Large intestine (tissue), 3 donors: ENCODE results near the gene C1QTNF2. TPM values are rescaled to one million over a fixed set of nuclear protein-coding genes. Genes with fewer than 3 reads are reported as not detected.

ENCODE experiments used
- DNase-seq, 2 donors: peaks; one replicate each; pipeline versions ENCODE4 v3.0.0 to v3.0.0-alpha.2; 2013
- H3K27ac ChIP-seq: one replicate; pipeline ENCODE4 v1.5.1; 2013; ENCODE audit warnings: low read length
- H3K27me3 ChIP-seq: 2 replicates; pipeline ENCODE4 v1.6.1; 2013; ENCODE audit warnings: low read length; ENCODE audit not compliant: control insufficient read depth, insufficient read depth
- H3K36me3 ChIP-seq: 2 replicates; pipeline ENCODE4 v1.6.1; 2013; ENCODE audit warnings: low read length; ENCODE audit not compliant: control insufficient read depth, insufficient read depth
- H3K4me1 ChIP-seq: one replicate; pipeline ENCODE4 v1.6.1; 2013; ENCODE audit warnings: low read length; ENCODE audit not compliant: control insufficient read depth, insufficient read depth
- H3K4me3 ChIP-seq: one replicate; pipeline ENCODE4 v1.5.1; 2013; ENCODE audit warnings: low read length
- H3K9me3 ChIP-seq: one replicate; pipeline ENCODE4 v1.6.1; 2013; ENCODE audit warnings: mild to moderate bottlenecking, low read depth, low read length, moderate library complexity; ENCODE audit not compliant: control insufficient read depth
- WGBS: methylation state at CpG from one replicate; pipeline ENCODE4 v1.1.5; 2013; ENCODE audit warnings: low lambda C conversion rate; ENCODE audit not compliant: insufficient coverage; 5-methylcytosine and 5-hydroxymethylcytosine counted together
- polyA plus RNA-seq: library from polyadenylated mRNA; unstranded; fragments of 120-200 nt; gene quantifications from one replicate; pipeline ENCODE4 v1.2.1, GENCODE V29; 2013

The C1QTNF2 gene
- polyA plus RNA-seq, 1 donor = 3.1 TPM

- no CpG with 5 or more reads among the region's 8 CpGs for WGBS
- Histone ChIP-seq H3K27me3 (no peaks in the 10 kb centered on the region), H3K4me3 (no peak overlapping the region), H3K36me3 (no peaks in the 10 kb centered on the region), H3K27ac (no peak overlapping the region), H3K9me3 (peaks cover 16% of the 10 kb centered on the region), H3K4me1 (no peaks in the 10 kb centered on the region)
- no peak for DNase-seq
Measured at GRCh38 chr5:160390787-160391696, 20.6 kb upstream of the C1QTNF2 start.

GRCh38 chr5:160387445-160387844 is 17.0 kb upstream of the C1QTNF2 start:
- Histone ChIP-seq H3K27me3 (no peaks in the 10 kb centered on the region), H3K9me3 (peaks cover 16% of the 10 kb centered on the region), H3K36me3 (no peaks in the 10 kb centered on the region), H3K27ac (no peak overlapping the region), H3K4me3 (no peak overlapping the region), H3K4me1 (no peaks in the 10 kb centered on the region)
- no peak for DNase-seq
- WGBS = no CpG with 5 or more reads among the region's 1 CpG

- no peaks in the 10 kb centered on the region for H3K36me3 ChIP-seq
- H3K27ac ChIP-seq = no peak overlapping the region
- no peak for DNase-seq
- no peaks in the 10 kb centered on the region for H3K4me1 ChIP-seq
- no peak overlapping the region for H3K4me3 ChIP-seq
- no peaks in the 10 kb centered on the region for H3K27me3 ChIP-seq
- peaks cover 16% of the 10 kb centered on the region for H3K9me3 ChIP-seq
Measured at GRCh38 chr5:160385496-160385895, 15.1 kb upstream of the C1QTNF2 start.

GRCh38 chr5:160384681-160385080 is 14.3 kb upstream of the C1QTNF2 start:
- H3K9me3 ChIP-seq = peaks cover 16% of the 10 kb centered on the region
- H3K4me3 ChIP-seq = no peak overlapping the region
- H3K27me3 ChIP-seq = no peaks in the 10 kb centered on the region
- no peak overlapping the region for H3K27ac ChIP-seq
- no peak for DNase-seq
- no peaks in the 10 kb centered on the region for H3K4me1 ChIP-seq
- no peaks in the 10 kb centered on the region for H3K36me3 ChIP-seq
- WGBS = no CpG with 5 or more reads among the region's 1 CpG

- Histone ChIP-seq H3K4me1 (no peaks in the 10 kb centered on the region), H3K27ac (no peak overlapping the region), H3K4me3 (no peak overlapping the region), H3K36me3 (no peaks in the 10 kb centered on the region), H3K9me3 (peaks cover 7% of the 10 kb centered on the region), H3K27me3 (no peaks in the 10 kb centered on the region)
- DNase-seq = no peak
- WGBS = no CpG with 5 or more reads among the region's 3 CpGs
Measured at GRCh38 chr5:160382346-160382745, 11.9 kb upstream of the C1QTNF2 start.

GRCh38 chr5:160380041-160380440 is 9.6 kb upstream of the C1QTNF2 start:
- H3K27me3 ChIP-seq = peaks cover 2% of the 10 kb centered on the region
- WGBS = no CpG with 5 or more reads among the region's 2 CpGs
- DNase-seq = no peak
- no peaks in the 10 kb centered on the region for H3K36me3 ChIP-seq
- H3K4me3 ChIP-seq = no peak overlapping the region
- no peaks in the 10 kb centered on the region for H3K9me3 ChIP-seq
- no peak overlapping the region for H3K27ac ChIP-seq
- H3K4me1 ChIP-seq = no peaks in the 10 kb centered on the region

- Histone ChIP-seq H3K36me3 (no peaks in the 10 kb centered on the region), H3K9me3 (no peaks in the 10 kb centered on the region), H3K27me3 (peaks cover 2% of the 10 kb centered on the region), H3K4me3 (no peak overlapping the region), H3K27ac (no peak overlapping the region), H3K4me1 (no peaks in the 10 kb centered on the region)
- 50% methylated on average over 2 of the region's 4 CpGs for WGBS
- no peak for DNase-seq
Measured at GRCh38 chr5:160379511-160379910, 9.1 kb upstream of the C1QTNF2 start.

- WGBS = 60% methylated on average over 1 of the region's 2 CpGs
- DNase-seq = no peak
Measured at GRCh38 chr5:160378330-160378729, 7.9 kb upstream of the C1QTNF2 start.

GRCh38 chr5:160377651-160378050 is 7.2 kb upstream of the C1QTNF2 start:
- Histone ChIP-seq H3K27ac (no peak overlapping the region), H3K4me1 (no peaks in the 10 kb centered on the region), H3K27me3 (peaks cover 2% of the 10 kb centered on the region), H3K36me3 (no peaks in the 10 kb centered on the region), H3K4me3 (no peak overlapping the region), H3K9me3 (no peaks in the 10 kb centered on the region)
- WGBS = no CpG with 5 or more reads among the region's 5 CpGs
- no peak for DNase-seq

More at GRCh38 chr5:160378330-160378729, 7.9 kb upstream of the C1QTNF2 start:
- no peaks in the 10 kb centered on the region for H3K36me3 ChIP-seq
- no peaks in the 10 kb centered on the region for H3K4me1 ChIP-seq
- no peaks in the 10 kb centered on the region for H3K9me3 ChIP-seq
- H3K27me3 ChIP-seq = peaks cover 2% of the 10 kb centered on the region
- H3K27ac ChIP-seq = no peak overlapping the region
- H3K4me3 ChIP-seq = no peak overlapping the region

GRCh38 chr5:160376416-160376815 is 6.0 kb upstream of the C1QTNF2 start:
- Histone ChIP-seq H3K27me3 (peaks cover 2% of the 10 kb centered on the region), H3K9me3 (no peaks in the 10 kb centered on the region), H3K36me3 (no peaks in the 10 kb centered on the region), H3K27ac (no peak overlapping the region), H3K4me3 (no peak overlapping the region), H3K4me1 (no peaks in the 10 kb centered on the region)
- no peak for DNase-seq

GRCh38 chr5:160375701-160376100 is 5.3 kb upstream of the C1QTNF2 start:
- H3K9me3 ChIP-seq = no peaks in the 10 kb centered on the region
- no peak for DNase-seq
- no CpG with 5 or more reads among the region's 2 CpGs for WGBS
- H3K27ac ChIP-seq = no peak overlapping the region
- no peak overlapping the region for H3K4me3 ChIP-seq
- H3K4me1 ChIP-seq = no peaks in the 10 kb centered on the region
- peaks cover 2% of the 10 kb centered on the region for H3K27me3 ChIP-seq
- H3K36me3 ChIP-seq = no peaks in the 10 kb centered on the region
